Thoracic aorta (tissue), 2 donors: ENCODE data around the gene GEMIN4. TPM values are rescaled to one million over a fixed set of nuclear protein-coding genes. Genes with fewer than 3 reads are reported as not detected.
"Not testable (repeated sequence)": the region's sequence is repeated elsewhere in the genome, so short reads cannot be mapped to it uniquely, and the experiment has no call there.

Experiments used
- ATAC-seq: fragments of 150-250 bp; one replicate; pipeline ENCODE4 v1.8.0; 2017; ENCODE audit warnings: low read depth; ENCODE audit not compliant: insufficient number of reproducible peaks, low FRiP score
- DNase-seq: peaks from one replicate; pipeline ENCODE4 v3.0.0-alpha.2; 2020; ENCODE audit warnings: low spot score
- H3K27ac ChIP-seq, 2 donors: fragments of 200-600 bp; sonication (generic); 1 replicate in 1 of 2; 2 replicates in 1 of 2; pipeline ENCODE4 v1.5.1; 2016; ENCODE audit warnings: mild to moderate bottlenecking in 2 of 2, moderate library complexity in 2 of 2
- H3K27me3 ChIP-seq: fragments of 200-600 bp; sonication (generic); replicated peaks from 2 replicates; pipeline ENCODE4 v1.6.0; 2016; ENCODE audit warnings: mild to moderate bottlenecking; ENCODE audit not compliant: insufficient read depth
- H3K36me3 ChIP-seq: fragments of 200-600 bp; sonication (generic); one replicate; pipeline ENCODE4 v1.5.1; 2016
- H3K4me1 ChIP-seq, 2 donors: fragments of 200-600 bp; sonication (generic); 1 replicate in 1 of 2; 2 replicates in 1 of 2; pipeline versions ENCODE4 v1.5.1 to v1.6.0; 2016; ENCODE audit warnings: low read depth in 2 of 2, mild to moderate bottlenecking in 1 of 2; ENCODE audit not compliant: control insufficient read depth in 1 of 2
- H3K4me3 ChIP-seq: fragments of 200-600 bp; sonication (generic); 2 replicates; pipeline ENCODE4 v1.5.1; 2016; ENCODE audit warnings: mild to moderate bottlenecking
- H3K9me3 ChIP-seq: fragments of 200-600 bp; sonication (generic); 2 replicates; pipeline ENCODE4 v1.5.1; 2016
- CTCF ChIP-seq: fragments of 200-600 bp; sonication (generic); IDR thresholded peaks from one replicate; pipeline ENCODE4 v1.5.1; 2019; ENCODE audit warnings: antibody characterized with exemption
- total RNA-seq, 2 donors: library from RNA; depleted of rRNA; stranded (reverse); fragments of >200 nt; gene quantifications; one replicate each; pipeline versions ENCODE4 v1.1.0 to v1.2.3, GENCODE V29; 2016

GEMIN4 gene
- total RNA-seq, 2 donors from 2014 or later, result 15.4 to 19.6 TPM

GRCh38 chr17:787641-788221, 35.7 kb upstream of the GEMIN4 start:
- Histone ChIP-seq H3K4me1 (peaks cover 11 to 17% of the 10 kb centered on the region in 2 donors), H3K36me3 (peaks cover 31% of the 10 kb centered on the region), H3K27me3 (no peaks in the 10 kb centered on the region), H3K27ac (no peak overlapping the region), H3K9me3 (no peaks in the 10 kb centered on the region), H3K4me3 (no peak overlapping the region)
- DNase-seq, result no peak
- TF ChIP-seq CTCF, result no peak
- ATAC-seq, result no peak

GRCh38 chr17:785901-786300, 33.8 kb upstream of the GEMIN4 start:
- H3K27me3 ChIP-seq, H3K4me3 ChIP-seq, H3K27ac ChIP-seq, ATAC-seq, DNase-seq, H3K9me3 ChIP-seq: not testable (repeated sequence)
- Histone ChIP-seq H3K4me1 (peaks cover 18 to 25% of the 10 kb centered on the region in 2 donors), H3K36me3 (peaks cover 23% of the 10 kb centered on the region)

- H3K27me3 ChIP-seq, result no peaks in the 10 kb centered on the region
- H3K4me3 ChIP-seq, result no peak overlapping the region
Observed at GRCh38 chr17:784143-784542, 32.1 kb upstream of the GEMIN4 start.

GRCh38 chr17:781805-782731, 30.0 kb upstream of the GEMIN4 start, which contains the start of the genes GLOD4 and MRM3:
TSS of gene GLOD4 (minus strand) at chr17:782280. CDS start at chr17:782255, 25 bp downstream.
TSS of gene MRM3 (plus strand) at chr17:782353. CDS start at chr17:782379, 26 bp downstream.
- peak; percentile 26 for TF ChIP-seq CTCF
- Histone ChIP-seq H3K4me3 (peak within 1 kb of the TSS; percentile 82), H3K27ac (peak within 1 kb of the TSS; percentile 62 to 80), H3K4me1 (peaks cover 18 to 25% of the 10 kb centered on the region in 2 donors), H3K9me3 (no peaks in the 10 kb centered on the region), H3K27me3 (no peaks in the 10 kb centered on the region), H3K36me3 (peaks cover 15% of the 10 kb centered on the region)
- DNase-seq, result peak; percentile 81
- peak; percentile 94 for ATAC-seq

More at GRCh38 chr17:784143-784542, 32.1 kb upstream of the GEMIN4 start:
- no peak overlapping the region for H3K27ac ChIP-seq
- peaks cover 18 to 25% of the 10 kb centered on the region in 2 donors for H3K4me1 ChIP-seq
- ATAC-seq (no peak), DNase-seq (no peak)
- peaks cover 17% of the 10 kb centered on the region for H3K36me3 ChIP-seq
- no peaks in the 10 kb centered on the region for H3K9me3 ChIP-seq
- no peak for TF ChIP-seq CTCF

GRCh38 chr17:778096-778495, 26.0 kb upstream of the GEMIN4 start:
- no peak for ATAC-seq
- peaks cover 10 to 11% of the 10 kb centered on the region in 2 donors for H3K4me1 ChIP-seq
- no peaks in the 10 kb centered on the region for H3K9me3 ChIP-seq
- H3K27ac ChIP-seq, result no peak overlapping the region
- H3K4me3 ChIP-seq, result no peak overlapping the region
- no peak for TF ChIP-seq CTCF
- H3K27me3 ChIP-seq, result no peaks in the 10 kb centered on the region
- peaks cover 49% of the 10 kb centered on the region for H3K36me3 ChIP-seq
- DNase-seq, result no peak
